H1 (cell line): ENCODE data around the gene RHCG. TPM values are rescaled to one million over a fixed set of nuclear protein-coding genes. Genes with fewer than 3 reads are reported as not detected.
A peak's percentile ranks its signal among the peaks of the same experiment; 100 is the strongest.

Source experiments
- CTCF ChIA-PET: fragments of 300-600 bp; sonication (Branson Sonifier 250); formaldehyde crosslinking; loops from one replicate; lab custom pipeline; 2021; ENCODE audit not compliant: partially characterized antibody; lab: Charles Lee
- POLR2A ChIA-PET: fragments of 300-600 bp; sonication (Branson Sonifier 250); formaldehyde crosslinking; loops from one replicate; lab custom pipeline; 2021; ENCODE audit warnings: inconsistent platforms; ENCODE audit not compliant: partially characterized antibody; lab: Charles Lee
- DNase-seq, 2 experiments: peaks; one replicate each; pipeline versions ENCODE4 v3.0.0 to v3.0.0-alpha.2; 2010 to 2022; ENCODE audit warnings: low spot score in 2 of 2, low read depth in 1 of 2, mixed read lengths in 1 of 2
- FAIRE-seq: peaks from 2 replicates; lab custom pipeline; 2011; peaks lifted over from hg19 to GRCh38; lab: Jason Lieb, UNC
- H2AFZ ChIP-seq: 2 replicates; pipeline ENCODE4 v1.8.1; 2012; ENCODE audit warnings: low read length, inconsistent platforms
- H2AK5ac ChIP-seq: 2 replicates; pipeline ENCODE4 v1.6.1; 2013; ENCODE audit warnings: low read depth, low read length
- H2BK120ac ChIP-seq: replicated peaks from 2 replicates; pipeline ENCODE3; 2013; ENCODE audit warnings: low read depth, low read length, inconsistent platforms
- H2BK12ac ChIP-seq: 2 replicates; pipeline ENCODE4 v1.6.1; 2013; ENCODE audit warnings: low read depth, low read length
- H2BK15ac ChIP-seq: 2 replicates; pipeline ENCODE4 v1.6.1; 2013; ENCODE audit warnings: low read length
- H2BK20ac ChIP-seq: 2 replicates; pipeline ENCODE4 v1.6.1; 2013; ENCODE audit warnings: low read length
- H2BK5ac ChIP-seq: 2 replicates; pipeline ENCODE4 v1.6.1; 2013; ENCODE audit warnings: low read depth, low read length
- H3K14ac ChIP-seq: 2 replicates; pipeline ENCODE4 v1.6.1; 2013; ENCODE audit warnings: inconsistent platforms; ENCODE audit not compliant: insufficient read length
- H3K18ac ChIP-seq: 2 replicates; pipeline ENCODE4 v1.6.1; 2013; ENCODE audit warnings: low read length; ENCODE audit errors: extremely low read depth
- H3K23ac ChIP-seq: 2 replicates; pipeline ENCODE4 v1.6.1; 2013; ENCODE audit warnings: inconsistent platforms; ENCODE audit not compliant: insufficient read length
- H3K23me2 ChIP-seq: 2 replicates; pipeline ENCODE4 v1.6.1; 2013; ENCODE audit warnings: low read depth, low read length
- H3K27ac ChIP-seq: 2 replicates; pipeline ENCODE4 v1.6.1; 2011; ENCODE audit warnings: low read depth, low read length, inconsistent platforms
- H3K27me3 ChIP-seq, 4 experiments: replicated peaks in 1 of 4; 1 replicate in 1 of 4; 2 replicates in 3 of 4; pipeline versions ENCODE4 v1.6.1 to v1.8.1; 2011 to 2013; ENCODE audit warnings: low read length in 3 of 4, mild to moderate bottlenecking in 3 of 4, inconsistent platforms in 2 of 4, mixed read lengths in 2 of 4, moderate library complexity in 1 of 4; ENCODE audit not compliant: control insufficient read depth in 3 of 4, insufficient read depth in 3 of 4; ENCODE audit errors: extremely low read depth in 1 of 4
- H3K36me3 ChIP-seq, 4 experiments: 2 replicates each; pipeline versions ENCODE4 v1.6.1 to v1.8.1; 2011 to 2013; ENCODE audit warnings: mild to moderate bottlenecking in 4 of 4, low read length in 3 of 4, moderate library complexity in 2 of 4, control low read depth in 1 of 4, inconsistent platforms in 1 of 4; ENCODE audit not compliant: insufficient read depth in 4 of 4, control insufficient read depth in 2 of 4
- H3K4ac ChIP-seq: replicated peaks from 2 replicates; pipeline ENCODE3; 2013; ENCODE audit warnings: low read length, low read depth, mixed read lengths, inconsistent platforms; ENCODE audit not compliant: insufficient read length
- H3K4me1 ChIP-seq, 4 experiments: replicated peaks in 1 of 4; 1 replicate in 1 of 4; 2 replicates in 3 of 4; pipeline versions ENCODE4 v1.6.1 to v1.8.1; 2011 to 2013; ENCODE audit warnings: low read length in 3 of 4, inconsistent platforms in 2 of 4, mixed read lengths in 1 of 4; ENCODE audit not compliant: insufficient read depth in 4 of 4, control insufficient read depth in 3 of 4
- H3K4me2 ChIP-seq, 2 experiments: 2 replicates each; pipeline versions ENCODE4 v1.6.1 to v1.8.1; 2011 to 2013; ENCODE audit warnings: low read depth in 2 of 2, low read length in 2 of 2, control low read depth in 1 of 2, inconsistent platforms in 1 of 2, mild to moderate bottlenecking in 1 of 2; ENCODE audit not compliant: insufficient read depth in 1 of 2
- H3K4me3 ChIP-seq, 4 experiments: fragments of 200-600, 300-600 bp in 1 of 4; sonication (generic), shearing (Covaris generic), sonication (Bioruptor Twin) in 1 of 4; 2 replicates each; pipeline versions ENCODE4 v1.5.1 to v1.8.1; 2011 to 2016; ENCODE audit warnings: low read length in 4 of 4, low read depth in 3 of 4, control low read depth in 2 of 4, inconsistent platforms in 2 of 4, mild to moderate bottlenecking in 2 of 4, mixed read lengths in 1 of 4, moderate library complexity in 1 of 4; ENCODE audit not compliant: insufficient read depth in 2 of 4; ENCODE audit errors: extremely low read depth in 1 of 4
- H3K56ac ChIP-seq: replicated peaks from 2 replicates; pipeline ENCODE3; 2013; ENCODE audit warnings: low read depth, mild to moderate bottlenecking, mixed read lengths, low read length, inconsistent platforms; ENCODE audit not compliant: insufficient read length
- H3K79me1 ChIP-seq: 2 replicates; pipeline ENCODE4 v1.6.1; 2013; ENCODE audit warnings: low read depth, low read length, control low read depth
- H3K79me2 ChIP-seq, 2 experiments: 2 replicates each; pipeline versions ENCODE4 v1.6.1 to v1.8.1; 2012 to 2013; ENCODE audit warnings: low read length in 2 of 2, mild to moderate bottlenecking in 2 of 2, inconsistent platforms in 1 of 2; ENCODE audit not compliant: insufficient read depth in 2 of 2, control insufficient read depth in 1 of 2
- H3K9ac ChIP-seq, 4 experiments: replicated peaks in 1 of 4; 1 replicate in 1 of 4; 2 replicates in 3 of 4; pipeline versions ENCODE4 v1.6.1 to v1.8.1; 2011 to 2013; ENCODE audit warnings: low read depth in 3 of 4, low read length in 3 of 4, control low read depth in 2 of 4, mild to moderate bottlenecking in 2 of 4, moderate library complexity in 2 of 4, inconsistent platforms in 1 of 4; ENCODE audit errors: extremely low read depth in 1 of 4
- H3K9me3 ChIP-seq, 2 experiments: 2 replicates each; pipeline versions ENCODE4 v1.6.1 to v1.8.1; 2012 to 2013; ENCODE audit warnings: mild to moderate bottlenecking in 2 of 2, moderate library complexity in 2 of 2, control low read depth in 1 of 2, inconsistent platforms in 1 of 2, low read depth in 1 of 2, low read length in 1 of 2, mixed read lengths in 1 of 2; ENCODE audit not compliant: insufficient read depth in 2 of 2
- H4K20me1 ChIP-seq, 2 experiments: replicated peaks in 1 of 2; 2 replicates each; pipeline versions ENCODE3 to v1.8.1; 2011 to 2013; ENCODE audit warnings: inconsistent platforms in 2 of 2, low read length in 2 of 2, mild to moderate bottlenecking in 1 of 2; ENCODE audit not compliant: insufficient read depth in 2 of 2, control insufficient read depth in 1 of 2
- H4K5ac ChIP-seq: 2 replicates; pipeline ENCODE4 v1.6.1; 2013; ENCODE audit warnings: low read length, low read depth, mixed read lengths, inconsistent platforms; ENCODE audit not compliant: insufficient read length
- H4K8ac ChIP-seq: 2 replicates; pipeline ENCODE4 v1.8.0; 2013; ENCODE audit warnings: mild to moderate bottlenecking, moderate library complexity, low read length, inconsistent platforms; ENCODE audit not compliant: insufficient read depth; ENCODE audit errors: extremely low read depth
- H4K91ac ChIP-seq: replicated peaks from 2 replicates; pipeline ENCODE3; 2013; ENCODE audit warnings: low read length, mixed read lengths, inconsistent platforms; ENCODE audit not compliant: insufficient read length
- CBX8 ChIP-seq: fragments of 300-800, 300-1000 bp; sonication (generic); IDR thresholded peaks from 2 replicates; pipeline ENCODE4 v1.7.1; 2016; ENCODE audit warnings: low read depth, low read length, borderline replicate concordance
- CEBPB ChIP-seq: IDR thresholded peaks from 2 replicates; pipeline ENCODE4 v1.6.1; 2012; ENCODE audit warnings: low read depth, low read length
- CREB1 ChIP-seq: IDR thresholded peaks from 2 replicates; pipeline ENCODE4 v1.6.1; 2012; ENCODE audit warnings: inconsistent platforms
- CTBP2 ChIP-seq: IDR thresholded peaks from 2 replicates; pipeline ENCODE4 v1.7.0; 2011; ENCODE audit warnings: borderline replicate concordance, mild to moderate bottlenecking, moderate library complexity, mixed read lengths, low read length; ENCODE audit not compliant: insufficient read depth, insufficient read length
- GABPA ChIP-seq: IDR thresholded peaks from 2 replicates; pipeline ENCODE4 v1.6.1; 2011; ENCODE audit warnings: mild to moderate bottlenecking, low read length, moderate library complexity, borderline replicate concordance; ENCODE audit not compliant: insufficient read depth
- JUND ChIP-seq: IDR thresholded peaks from 2 replicates; pipeline ENCODE4 v1.6.1; 2011; ENCODE audit warnings: mild to moderate bottlenecking, improper control_type of control experiment, low read length
- KDM5A ChIP-seq: fragments of 200-600 bp; IDR thresholded peaks from 2 replicates; pipeline ENCODE4 v1.7.1; 2012; ENCODE audit warnings: mild to moderate bottlenecking, low read length, inconsistent platforms, mixed read lengths
- MAX ChIP-seq: IDR thresholded peaks from 2 replicates; pipeline ENCODE4 v1.6.1; 2012; ENCODE audit warnings: inconsistent platforms
- NRF1 ChIP-seq: IDR thresholded peaks from 2 replicates; pipeline ENCODE4 v1.6.1; 2011; ENCODE audit warnings: mild to moderate bottlenecking, low read depth, low read length, improper control_type of control experiment
- PHF8 ChIP-seq: fragments of 200-600 bp; sonication (generic); conservative IDR thresholded peaks from 2 replicates; pipeline ENCODE4 v1.7.1; 2012; ENCODE audit warnings: low read depth, mild to moderate bottlenecking, inconsistent platforms, low read length, moderate library complexity
- RNF2 ChIP-seq: fragments of 200-900, 300-1000 bp; sonication (generic); IDR thresholded peaks from 2 replicates; pipeline ENCODE4 v1.7.1; 2016; ENCODE audit warnings: borderline replicate concordance, low read depth, mild to moderate bottlenecking, antibody characterized with exemption, low read length; ENCODE audit not compliant: poor library complexity, severe bottlenecking; ENCODE audit errors: missing control alignments
- SIX5 ChIP-seq: IDR thresholded peaks from 2 replicates; pipeline ENCODE4 v1.6.1; 2011; ENCODE audit warnings: mild to moderate bottlenecking, low read depth, low read length
- SP2 ChIP-seq: IDR thresholded peaks from 2 replicates; pipeline ENCODE4 v1.6.1; 2012; ENCODE audit warnings: mild to moderate bottlenecking, low read length, inconsistent platforms
- SRF ChIP-seq: IDR thresholded peaks from 2 replicates; pipeline ENCODE4 v1.6.1; 2011; ENCODE audit warnings: mild to moderate bottlenecking, low read depth, low read length, moderate library complexity
- TCF12 ChIP-seq: IDR thresholded peaks from 2 replicates; pipeline ENCODE4 v1.6.1; 2011; ENCODE audit warnings: low read depth, mild to moderate bottlenecking, low read length
- WGBS, 2 experiments: shearing (Covaris generic) in 1 of 2; methylation state at CpG; one replicate each; pipeline versions ENCODE4 v1.1.6 to v1.1.7; 2013 to 2015; ENCODE audit warnings: low lambda C conversion rate in 2 of 2, mixed read lengths in 2 of 2, inconsistent platforms in 1 of 2, low coverage in 1 of 2, missing lambda C conversion rate in 1 of 2; ENCODE audit not compliant: insufficient replicate concordance in 2 of 2, insufficient coverage in 1 of 2, insufficient read length in 1 of 2; ENCODE audit errors: extremely low coverage in 1 of 2, missing lambda C conversion rate in 1 of 2; 5-methylcytosine and 5-hydroxymethylcytosine counted together
- polyA plus RNA-seq, 7 experiments: library from polyadenylated mRNA; depleted of rRNA in 3 of 7; stranded (reverse) in 5 of 7; unstranded in 2 of 7; fragments of >200 nt in 5 of 7; fragments of 200-250 nt in 2 of 7; gene quantifications; 1 replicate in 5 of 7; 2 replicates in 1 of 7; 4 replicates in 1 of 7; pipeline versions ENCODE4 v1.2.1 to v1.2.3, GENCODE V29; 2011 to 2013; ENCODE audit warnings: missing spikeins in 2 of 7, mixed read lengths in 2 of 7
- total RNA-seq: library from RNA; stranded (reverse); fragmentation: NEBNext Ultra II Directional; extraction: Animal tissue kit (Norgen Biotek cat#: 25700); gene quantifications from 2 replicates; pipeline ENCODE4 v1.2.1, GENCODE V29; 2021

RHCG gene
- total and polyA plus RNA-seq, 2 of the 8 experiments (the other 6 are each of a cell fraction or from before 2014, with no cell fraction given), result 0.68 TPM; not detected in 1

- Histone ChIP-seq H3K79me2 (no peaks in the 10 kb centered on the region), H3K56ac (no peak overlapping the region), H2AFZ (no peak overlapping the region), H3K23me2 (no peaks in the 10 kb centered on the region), H4K8ac (peak overlapping the region; percentile 77; the same call in 1 of the 2 replicates), H3K36me3 (no peaks in the 10 kb centered on the region), H3K9ac (no peak overlapping the region), H2BK12ac (no peak overlapping the region; the same call in 1 of the 2 replicates), H2BK5ac (no peak overlapping the region), H4K20me1 (no peaks in the 10 kb centered on the region), H3K18ac (no peak overlapping the region), H3K14ac (no peak overlapping the region), H3K4me2 (no peak overlapping the region), H3K4me3 (no peak overlapping the region), H3K4me1 (no peaks in the 10 kb centered on the region), H3K4ac (no peak overlapping the region), H2BK20ac (no peak overlapping the region), H2AK5ac (no peak overlapping the region), H3K27ac (no peak overlapping the region), H3K9me3 (no peaks in the 10 kb centered on the region), H3K27me3 (peaks cover 0 to 4% (median 3%) of the 10 kb centered on the region in 4 experiments; a peak in 4 of 7 replicates), H2BK120ac (no peak overlapping the region), H3K79me1 (no peaks in the 10 kb centered on the region), H4K5ac (no peak overlapping the region), H2BK15ac (no peak overlapping the region), H4K91ac (no peak overlapping the region), H3K23ac (no peak overlapping the region)
- ChIA-PET CTCF (interaction anchor here (0.9 to 17.0 kb wide), 8 partner anchors 9 to 134 kb away, joined by 3 to 518 read pairs (median 96); partner anchors contain the start of gene RHCG), POLR2A (interaction anchor here (0.6 kb wide), 1 partner anchor 67 kb away, joined by 3 read pairs; no protein-coding TSS in a partner anchor)
- FAIRE-seq (no peak), DNase-seq (no peak)
- 90% methylated on average over 7 of the region's 7 CpGs; no CpG with 5 or more reads in 1 of the 2 experiments for WGBS, 2 experiments
- no peak for TF ChIP-seq CBX8
- no peak for TF ChIP-seq SP2
- no peak for TF ChIP-seq NRF1
- no peak for TF ChIP-seq SIX5
- no peak for TF ChIP-seq CREB1
- no peak for TF ChIP-seq SRF
- no peak for TF ChIP-seq CTBP2
- TF ChIP-seq CEBPB, result no peak
- TF ChIP-seq MAX, result no peak
- TF ChIP-seq TCF12, result no peak
- TF ChIP-seq PHF8, result no peak
- no peak for TF ChIP-seq GABPA
- TF ChIP-seq JUND, result no peak
- no peak for TF ChIP-seq KDM5A
- no peak for TF ChIP-seq RNF2
These were observed 17.2 kb downstream of the RHCG start for GRCh38 chr15:89479173-89479572.
